Embryonic facial prominence (tissue), 1 donor: Measurements from ENCODE around the gene NDUFA7.
"Not testable (repeated sequence)": the region's sequence is repeated elsewhere in the genome, so short reads cannot be mapped to it uniquely, and the experiment has no call there.

Experiments
- DNase-seq: peaks from one replicate; pipeline ENCODE4 v3.0.0-alpha.2; 2016; ENCODE audit errors: extremely low spot score

Gene NDUFA7

GRCh38 chr19:8321067-8321985 lies at the start of gene NDUFA7, which contains the start of gene RPS28:
NDUFA7 (minus strand) TSS chr19:8321375; CDS start chr19:8321358, 17 bp downstream.
RPS28 (plus strand) TSS chr19:8321496; CDS start chr19:8321531, 35 bp downstream.
- DNase-seq = peak; percentile 98

GRCh38 chr19:8370176-8371010 lies 49.2 kb upstream of the NDUFA7 start:
- no peak for DNase-seq

- peak; percentile 89 for DNase-seq
Observed at GRCh38 chr19:8367327-8368001, 46.3 kb upstream of the NDUFA7 start.

- no peak for DNase-seq
Observed at GRCh38 chr19:8366961-8367326, 45.8 kb upstream of the NDUFA7 start.

- DNase-seq = no peak
Observed at GRCh38 chr19:8366121-8366581, 45.0 kb upstream of the NDUFA7 start.

- DNase-seq = no peak
Observed at GRCh38 chr19:8363803-8364771, 42.9 kb upstream of the NDUFA7 start, which contains the start of gene ANGPTL4. ANGPTL4 (plus strand) TSS chr19:8364155; CDS start chr19:8364322, 167 bp downstream.

GRCh38 chr19:8361921-8362793 lies 41.0 kb upstream of the NDUFA7 start:
- DNase-seq = peak; percentile 55

- DNase-seq = no peak
Observed at GRCh38 chr19:8360196-8360595, 39.0 kb upstream of the NDUFA7 start.

- DNase-seq = no peak
Observed at GRCh38 chr19:8358948-8359347, 37.8 kb upstream of the NDUFA7 start.

GRCh38 chr19:8357007-8357521 lies 35.9 kb upstream of the NDUFA7 start:
- DNase-seq = no peak

- DNase-seq = no peak
Observed at GRCh38 chr19:8355631-8356402, 34.6 kb upstream of the NDUFA7 start.

- DNase-seq = not testable (repeated sequence)
Observed at GRCh38 chr19:8352845-8353244, 31.7 kb upstream of the NDUFA7 start.

GRCh38 chr19:8352134-8352827 lies 31.1 kb upstream of the NDUFA7 start:
- no peak for DNase-seq

- DNase-seq = not testable (repeated sequence)
Observed at GRCh38 chr19:8349629-8350372, 28.6 kb upstream of the NDUFA7 start.

- no peak for DNase-seq
Observed at GRCh38 chr19:8343483-8343844, 22.3 kb upstream of the NDUFA7 start.

- no peak for DNase-seq
Observed at GRCh38 chr19:8342684-8343482, 21.7 kb upstream of the NDUFA7 start, which contains the start of gene KANK3. KANK3 (minus strand) TSS chr19:8343262; CDS start chr19:8337828, 5,434 bp downstream.
